HG02981 (cell line): ENCODE measurements around the gene PPP1R13L.
"Not testable (repeated sequence)": the region's sequence is repeated elsewhere in the genome, so short reads cannot be mapped to it uniquely, and the experiment has no call there.

ENCODE experiments used
- ATAC-seq: cut with Tn5 transposase; IDR thresholded peaks from one replicate; pipeline ENCODE4 v1.9.1; 2021; ENCODE audit warnings: mild to moderate bottlenecking, moderate library complexity; ENCODE audit not compliant: unreplicated experiment

Gene PPP1R13L

DNA sequence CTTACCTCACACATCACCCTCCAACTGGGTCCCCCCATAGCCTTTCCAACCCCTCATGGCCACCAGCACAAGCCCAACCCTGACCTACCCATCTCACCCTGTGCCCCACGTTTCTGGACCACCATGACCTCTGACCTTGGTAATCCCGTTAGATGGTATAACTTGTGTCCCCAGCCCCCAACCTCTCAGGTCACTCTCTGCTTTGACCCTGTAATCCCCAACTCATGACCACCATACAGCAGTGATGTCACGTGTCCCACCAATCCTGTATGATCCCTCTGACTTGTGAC, 55.8 kb downstream of the PPP1R13L start:
- ATAC-seq: no peak

DNA sequence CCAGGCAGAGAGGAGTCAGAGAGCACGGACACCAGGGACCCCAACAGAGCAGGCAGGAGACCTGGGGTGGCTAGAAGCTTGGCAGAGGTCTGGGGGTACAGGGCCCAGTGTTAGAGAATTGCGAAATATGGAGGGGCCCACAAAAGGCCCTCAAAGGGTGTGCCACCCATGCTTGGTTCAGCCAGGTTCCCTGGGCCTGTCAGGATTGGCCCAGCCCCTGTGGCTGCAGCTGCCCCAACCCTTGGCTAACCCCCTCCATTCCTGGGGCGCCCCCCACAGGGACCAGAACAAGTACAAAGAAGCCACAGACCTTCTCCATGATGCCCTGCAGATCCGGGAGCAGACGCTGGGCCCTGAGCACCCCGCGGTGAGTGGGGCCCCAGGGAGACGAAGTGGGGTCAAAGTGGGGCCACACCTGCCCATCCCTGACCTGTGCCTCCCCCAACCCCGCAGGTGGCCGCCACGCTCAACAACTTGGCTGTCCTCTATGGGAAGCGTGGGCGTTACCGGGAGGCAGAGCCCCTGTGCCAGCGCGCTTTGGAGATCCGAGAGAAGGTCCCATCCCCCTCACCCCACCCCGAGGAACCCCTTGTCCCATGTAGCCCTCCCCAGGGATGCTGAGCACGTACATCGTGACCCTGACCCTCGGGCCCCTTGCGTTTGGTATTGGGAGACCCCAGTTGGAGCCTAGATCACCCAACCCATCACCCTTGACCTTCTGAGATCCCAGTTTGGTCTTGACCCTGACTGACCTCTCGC, 56.3 kb downstream of the PPP1R13L start:
- ATAC-seq: no peak

DNA sequence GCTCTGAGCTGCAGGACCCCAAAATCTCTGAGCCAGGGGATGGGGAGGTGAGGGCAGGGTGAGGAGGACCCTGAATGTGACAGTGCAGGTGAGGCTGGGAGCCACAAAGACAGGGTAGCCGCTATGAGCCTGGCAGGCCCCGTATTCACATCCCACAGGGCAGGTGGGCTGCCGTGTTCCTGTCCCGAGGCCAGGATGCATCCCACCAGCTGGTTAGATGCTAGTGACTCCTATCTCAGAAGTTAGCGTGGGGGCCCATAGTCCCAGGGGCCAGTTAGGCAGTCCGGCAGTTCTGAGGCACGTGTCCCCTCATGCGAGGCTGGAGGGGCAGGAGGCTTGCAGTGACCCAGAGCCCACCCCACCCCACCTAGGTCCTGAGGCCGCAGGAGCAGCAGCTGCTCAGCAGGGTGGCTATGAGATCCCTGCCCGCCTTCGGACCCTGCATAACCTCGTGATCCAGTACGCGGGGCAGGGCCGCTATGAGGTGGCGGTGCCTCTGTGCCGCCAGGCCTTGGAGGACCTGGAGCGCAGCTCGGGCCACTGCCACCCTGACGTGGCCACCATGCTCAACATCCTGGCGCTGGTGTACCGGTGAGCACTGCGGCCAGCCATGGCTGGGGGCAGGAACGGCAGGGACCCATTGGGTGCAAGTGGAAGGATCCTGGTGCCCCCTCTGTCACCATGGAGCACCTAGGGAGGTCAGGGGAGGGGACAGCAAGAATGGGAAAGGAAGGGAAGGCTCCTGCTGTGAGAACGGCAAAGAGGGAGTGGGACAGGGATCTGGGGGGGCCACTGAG, 57.1 kb downstream of the PPP1R13L start:
- ATAC-seq: no peak

DNA sequence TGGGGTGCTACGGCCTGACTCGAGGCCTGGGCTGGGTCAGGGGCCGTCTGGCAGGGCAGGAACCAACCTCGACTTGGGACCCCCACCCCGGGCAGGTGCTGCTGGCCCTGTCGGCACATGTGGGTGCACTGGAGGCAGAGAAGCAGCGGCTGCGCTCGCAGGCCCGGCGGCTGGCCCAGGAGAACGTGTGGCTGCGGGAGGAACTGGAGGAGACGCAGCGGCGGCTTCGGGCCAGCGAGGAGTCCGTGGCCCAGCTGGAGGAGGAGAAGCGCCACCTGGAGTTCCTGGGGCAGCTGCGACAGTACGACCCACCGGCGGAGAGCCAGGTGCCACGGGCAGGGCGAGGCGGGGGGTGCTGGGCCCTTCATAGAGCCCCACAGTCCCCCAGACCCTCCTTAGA, 58.4 kb downstream of the PPP1R13L start:
- ATAC-seq: no peak

DNA sequence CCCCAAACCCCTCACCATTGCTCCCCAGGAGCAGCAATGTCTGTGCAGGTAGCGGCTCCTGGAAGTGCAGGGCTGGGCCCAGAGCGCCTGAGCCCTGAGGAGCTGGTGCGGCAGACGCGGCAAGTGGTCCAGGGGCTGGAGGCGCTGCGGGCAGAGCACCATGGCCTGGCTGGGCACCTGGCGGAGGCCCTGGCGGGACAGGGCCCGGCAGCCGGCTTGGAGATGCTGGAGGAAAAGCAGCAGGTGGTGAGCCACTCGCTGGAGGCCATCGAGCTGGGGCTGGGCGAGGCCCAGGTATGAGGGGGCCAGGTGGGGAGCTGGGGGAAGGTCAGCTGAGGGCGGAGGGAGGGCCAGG, 59.4 kb downstream of the PPP1R13L start:
- ATAC-seq: no peak

DNA sequence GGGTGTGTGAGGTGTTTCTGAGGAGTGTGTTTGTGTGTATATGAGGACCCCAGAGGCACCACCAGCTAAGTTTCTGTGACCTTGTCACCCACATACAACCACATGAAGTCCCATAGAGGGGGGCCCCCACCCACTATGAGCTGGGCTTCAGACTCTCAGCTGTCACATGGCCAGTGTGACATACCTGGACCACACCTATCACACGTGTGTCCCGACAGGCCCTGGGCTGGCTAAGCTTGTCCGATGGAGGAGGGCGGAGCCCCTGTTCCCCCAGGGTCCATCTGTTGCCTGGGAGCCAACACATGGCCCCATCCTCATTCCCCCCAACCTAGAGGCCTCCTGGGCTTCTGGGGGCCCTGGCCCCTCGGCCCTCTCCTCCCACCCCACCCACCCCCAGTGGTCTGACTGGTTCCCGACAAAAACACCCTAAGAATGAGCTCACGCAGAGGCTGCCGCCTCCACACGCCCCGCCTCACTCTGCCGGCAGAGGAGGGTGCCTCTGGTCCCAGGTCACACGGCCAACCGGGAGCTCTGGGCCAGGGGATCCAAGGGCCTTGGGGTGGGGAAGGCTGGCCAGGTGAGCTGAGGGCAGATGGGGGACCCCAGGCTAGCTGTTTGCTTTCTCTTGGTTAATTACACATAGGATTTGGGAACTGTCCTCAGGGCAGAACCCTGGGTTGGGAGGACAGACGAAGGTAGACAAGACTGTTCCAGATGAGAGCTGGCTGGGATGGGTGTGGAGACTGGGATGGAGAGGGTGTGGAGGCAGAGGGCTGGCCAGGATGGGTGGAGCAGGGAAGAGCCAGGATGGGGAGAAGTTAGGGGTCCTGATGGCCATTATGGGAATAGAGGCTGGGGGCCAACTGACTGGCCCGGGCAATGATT, 60.0 kb downstream of the PPP1R13L start:
- ATAC-seq: no peak

DNA sequence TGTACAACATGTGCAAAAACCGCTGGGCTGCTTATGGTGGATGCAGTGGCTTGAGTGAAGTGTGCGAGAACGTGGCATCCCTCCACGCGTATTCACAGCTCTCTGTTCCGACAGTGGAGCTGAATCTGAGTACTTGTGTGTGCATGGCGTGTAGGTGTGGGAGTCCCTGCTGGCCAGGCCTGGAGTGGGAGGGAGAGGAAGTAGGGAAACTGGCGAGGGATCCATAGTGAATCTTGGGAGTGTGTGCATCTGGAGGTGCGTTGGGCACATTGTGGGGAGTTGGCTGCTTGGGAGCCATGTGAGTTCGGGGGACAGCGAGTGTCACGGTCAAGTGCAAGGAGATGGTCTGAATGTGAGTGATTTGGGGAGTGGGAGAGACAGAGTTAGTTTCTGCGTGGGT, 62.0 kb downstream of the PPP1R13L start:
- ATAC-seq: no peak

DNA sequence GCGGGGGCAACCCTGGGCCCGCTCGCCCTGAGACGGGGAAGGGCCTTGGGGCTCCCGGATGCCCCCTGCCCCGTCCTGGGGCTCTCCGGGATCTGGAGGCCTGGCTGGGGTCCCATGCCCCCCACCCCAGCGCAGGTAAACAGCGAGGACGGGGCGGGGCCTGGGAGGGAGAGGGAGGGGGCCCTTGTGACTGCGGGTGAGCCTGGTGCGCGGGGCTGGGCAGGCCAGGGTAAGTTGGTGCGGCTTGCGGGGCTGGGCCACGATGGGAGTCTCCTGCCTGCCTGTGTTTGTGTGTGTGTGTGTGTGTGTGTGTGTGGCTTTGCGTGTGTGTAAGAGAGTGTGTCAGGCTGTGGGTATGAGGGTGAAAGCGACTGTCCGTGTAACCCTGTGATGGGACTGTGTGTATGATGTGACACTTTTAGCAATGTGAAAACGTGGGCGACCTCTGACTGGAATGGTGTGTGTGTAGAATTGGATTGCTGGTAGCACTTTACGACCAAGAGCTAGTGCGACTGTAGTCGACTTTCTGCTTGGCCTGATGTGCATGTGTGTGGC, 63.9 kb downstream of the PPP1R13L start:
- no peak for ATAC-seq

DNA sequence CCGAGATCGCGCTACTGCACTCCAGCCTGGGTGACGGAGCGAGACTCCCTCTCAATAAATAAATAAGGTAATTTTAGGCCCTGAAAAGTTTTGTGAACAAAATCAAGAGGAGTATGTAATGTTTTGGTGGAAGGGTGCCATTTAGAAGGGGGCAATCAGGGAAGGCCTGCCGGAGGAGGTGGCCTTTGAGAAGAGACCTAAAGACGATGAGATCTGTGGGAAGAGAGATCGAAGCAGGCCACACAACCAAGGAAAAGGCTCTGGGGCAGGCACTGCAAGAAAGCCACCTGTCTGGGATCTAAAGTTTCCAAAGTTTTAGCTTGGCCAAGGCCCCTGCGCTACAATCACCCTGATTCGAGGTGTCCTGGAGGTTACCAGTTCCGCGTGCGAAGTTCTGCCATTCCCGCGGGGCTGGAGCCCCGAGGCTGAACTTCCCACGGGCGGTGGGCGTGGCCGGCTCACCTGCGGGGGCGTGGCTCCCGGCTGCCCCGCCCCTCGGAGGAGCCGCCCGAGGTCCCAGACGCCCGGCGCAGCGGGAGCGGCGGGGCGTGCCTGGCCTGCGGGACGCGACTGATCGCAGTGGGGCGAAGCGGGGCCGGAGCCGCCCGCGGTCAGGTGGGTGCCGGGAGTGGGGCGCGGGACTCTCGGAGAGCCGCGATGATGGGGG, 64.5 kb downstream of the PPP1R13L start, which contains the start of gene KLC3:
TSS of gene KLC3 (plus strand) at position 519 of the 667 bp plus-strand sequence. CDS start 4,792 bp downstream, outside the sequence.
- no peak for ATAC-seq

DNA sequence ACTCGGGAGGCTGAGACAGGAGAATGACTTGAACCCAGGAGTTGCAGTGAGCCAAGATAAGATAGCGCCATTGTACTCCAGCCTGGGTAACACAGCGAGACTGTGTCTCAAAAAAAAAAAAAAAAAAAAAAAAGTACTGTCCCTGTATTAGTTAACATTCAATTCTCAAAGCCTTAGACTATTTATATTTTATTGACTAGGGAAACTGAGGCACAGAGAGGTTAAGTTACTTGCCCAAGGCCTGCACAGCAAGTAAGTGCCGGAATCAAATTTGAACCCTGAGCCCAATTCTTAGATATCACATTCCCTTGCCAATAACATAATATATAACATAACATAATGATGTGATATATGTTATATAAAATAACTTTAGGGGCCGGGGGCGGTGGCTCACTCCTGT, 65.2 kb downstream of the PPP1R13L start:
- ATAC-seq: no peak

DNA sequence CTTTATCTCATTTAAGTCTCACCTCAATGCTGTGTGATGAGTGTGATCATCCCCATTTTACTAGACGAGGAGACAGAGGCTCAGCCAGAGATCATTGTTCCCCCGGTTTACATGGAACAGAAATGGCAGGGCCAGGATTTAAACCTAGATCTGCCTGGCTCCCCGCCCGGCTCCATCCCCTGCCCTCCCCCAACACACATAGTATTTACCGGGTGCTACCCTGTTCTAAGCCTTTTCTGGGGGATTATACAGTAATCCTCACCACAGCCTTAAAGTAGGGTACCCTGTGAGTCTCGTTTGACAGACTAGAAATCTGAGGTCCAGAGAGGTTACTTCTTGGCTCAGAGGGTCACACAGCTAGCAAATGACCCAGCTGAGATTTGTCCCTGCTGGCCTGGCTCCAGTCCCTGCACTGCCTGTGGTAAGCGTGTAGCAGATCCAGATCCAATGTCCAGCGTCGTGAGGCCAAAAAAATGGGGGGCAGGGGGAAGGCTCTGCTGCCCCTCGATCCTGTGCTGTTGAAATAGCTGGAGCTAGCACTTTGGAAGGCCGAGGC, 68.1 kb downstream of the PPP1R13L start:
- no peak for ATAC-seq

DNA sequence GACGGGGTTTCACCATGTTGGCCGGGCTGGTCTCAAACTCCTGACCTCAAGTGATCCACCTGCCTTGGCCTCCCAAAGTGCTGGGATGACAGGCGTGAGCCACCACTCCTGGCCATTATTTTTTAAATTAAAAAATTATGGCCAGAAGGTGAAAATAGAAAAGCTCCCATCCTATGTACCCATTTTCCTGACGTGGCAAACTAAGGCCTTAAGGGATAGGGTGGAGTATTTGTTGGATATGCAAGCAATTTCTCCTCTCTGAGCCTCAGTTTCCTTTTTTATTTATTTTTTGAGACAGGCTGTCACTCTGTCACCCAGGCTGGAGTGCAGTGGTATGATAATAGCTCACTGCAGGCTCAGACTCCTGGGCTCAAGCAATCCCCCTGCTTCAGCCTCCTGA, 70.0 kb downstream of the PPP1R13L start:
- ATAC-seq: not testable (repeated sequence)

DNA sequence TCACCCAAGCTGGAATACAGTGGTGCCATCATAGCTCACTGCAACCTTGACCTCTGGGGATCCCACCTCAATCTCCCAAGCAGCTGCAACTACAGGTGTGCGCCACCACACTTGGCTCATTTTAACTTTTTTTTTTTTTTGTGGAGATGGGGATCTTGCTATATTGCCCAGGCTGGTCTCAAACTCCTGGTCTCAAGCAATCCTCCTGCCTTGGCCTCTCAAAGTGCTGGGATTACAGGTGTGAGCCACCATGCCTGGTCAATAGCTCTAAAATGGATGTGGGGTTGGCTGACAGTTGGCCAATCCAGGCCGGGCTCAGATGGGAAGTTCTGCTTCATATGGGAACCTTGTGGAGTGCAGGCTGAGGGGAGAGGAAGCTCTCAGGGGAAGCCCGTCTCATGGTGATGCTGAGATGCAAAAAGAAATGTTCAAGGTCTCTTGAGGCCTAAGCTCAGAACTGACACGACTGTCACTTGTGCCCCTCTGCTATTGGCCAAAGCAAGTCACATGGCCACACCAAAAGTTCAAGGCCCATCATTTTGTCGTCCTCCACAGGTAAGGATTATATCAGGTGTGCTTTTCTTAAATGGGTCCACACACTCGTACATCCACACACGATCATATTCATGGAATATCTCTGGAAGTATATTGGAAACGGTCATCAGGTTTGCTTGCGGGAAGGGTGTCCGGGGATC, 71.1 kb downstream of the PPP1R13L start:
- ATAC-seq: no peak

DNA sequence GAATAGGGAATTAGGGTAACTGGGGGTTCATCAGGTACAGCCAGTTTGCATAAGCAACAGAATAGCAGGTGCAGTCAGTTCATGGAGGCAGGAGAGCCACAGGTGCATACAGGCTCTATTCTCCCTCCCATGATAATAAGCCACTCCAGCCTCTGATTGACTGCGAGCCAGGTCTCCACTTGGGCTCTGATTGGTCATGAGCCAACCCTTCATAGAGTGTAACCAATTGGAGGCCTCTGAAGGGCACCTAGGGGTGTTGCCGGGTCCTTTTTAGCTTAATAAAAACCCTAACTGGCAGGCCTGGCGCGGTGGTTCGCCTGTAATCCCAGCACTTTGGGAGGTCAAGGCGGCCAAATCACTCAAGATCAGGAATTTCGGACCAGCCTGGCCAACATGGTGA, 73.5 kb downstream of the PPP1R13L start:
- ATAC-seq: no peak
